Activated T-helper 1 cell treated with anti-CD3 and anti-CD28 coated beads, Interleukin-12 subunit alpha, Interleukin-12 subunit beta, Interleukin-2, Interleukin-4 antibody, amounts not matched to agents 30 ng/mL and 10 ng/mL and 1 ng/mL, durations not matched to agents 14 hours and 24 hours and 36 hours (primary cell): Measurements from ENCODE around the gene HEG1. TPM values are rescaled to one million over a fixed set of nuclear protein-coding genes. Genes with fewer than 3 reads are reported as not detected.
A peak's percentile ranks its signal among the peaks of the same experiment; 100 is the strongest.

Experiments used
- DNase-seq: peaks from one replicate; pipeline ENCODE4 v3.0.0; 2021; ENCODE audit warnings: low spot score
- H3K27ac Mint-ChIP-seq: one replicate; pipeline ENCODE4 v1.8.0; 2021; ENCODE audit warnings: mild to moderate bottlenecking, mixed read lengths
- H3K27me3 Mint-ChIP-seq: one replicate; pipeline ENCODE4 v1.8.0; 2022; ENCODE audit warnings: mild to moderate bottlenecking, moderate library complexity, mixed read lengths; ENCODE audit not compliant: insufficient read depth
- H3K36me3 Mint-ChIP-seq: one replicate; pipeline ENCODE4 v1.8.0; 2021; ENCODE audit warnings: low read depth, mixed read lengths
- H3K4me1 Mint-ChIP-seq: one replicate; pipeline ENCODE4 v1.8.0; 2021; ENCODE audit warnings: low read depth, mixed read lengths
- H3K4me3 Mint-ChIP-seq: one replicate; pipeline ENCODE4 v1.8.0; 2021; ENCODE audit warnings: mild to moderate bottlenecking, moderate library complexity, mixed read lengths
- H3K9me3 Mint-ChIP-seq: one replicate; pipeline ENCODE4 v1.8.0; 2021; ENCODE audit warnings: mixed read lengths
- intact Hi-C: fragments of 100-400 bp; cut with micrococcal nuclease; formaldehyde crosslinking; loops from one replicate; pipeline ENCODE4 v1.15.1; 2024
- total RNA-seq: library from RNA; stranded (reverse); gene quantifications from 2 replicates; pipeline ENCODE4 v1.2.3, GENCODE V29; 2022

HEG1 gene
- total RNA-seq, 1 donor from 2014 or later, result 45.1 TPM

GRCh38 chr3:125051715-125052581, 3.8 kb downstream of the HEG1 start:
- H3K27me3 Mint-ChIP-seq, result peaks cover 5% of the 10 kb centered on the region
- H3K9me3 Mint-ChIP-seq, result no peaks in the 10 kb centered on the region
- intact Hi-C loops, result loop anchor here (1.0 to 5.0 kb wide), 7 partner anchors 17 to 400 kb away; no protein-coding TSS in a partner anchor
- peaks cover 67% of the 10 kb centered on the region for H3K4me1 Mint-ChIP-seq
- peak overlapping the region; percentile 97 for H3K4me3 Mint-ChIP-seq
- DNase-seq, result peak; percentile 66
- peak overlapping the region; percentile 78 for H3K27ac Mint-ChIP-seq
- peaks cover 41% of the 10 kb centered on the region for H3K36me3 Mint-ChIP-seq

GRCh38 chr3:125051205-125051604, 4.6 kb downstream of the HEG1 start:
- peaks cover 5% of the 10 kb centered on the region for H3K27me3 Mint-ChIP-seq
- intact Hi-C loops, result loop anchor here (1.0 to 5.0 kb wide), 4 partner anchors 56 to 399 kb away; no protein-coding TSS in a partner anchor

GRCh38 chr3:125050488-125051090, 5.2 kb downstream of the HEG1 start:
- intact Hi-C loops, result loop anchor here (1.0 to 5.0 kb wide), 4 partner anchors 55 to 398 kb away; no protein-coding TSS in a partner anchor
- Mint-ChIP-seq H3K36me3 (peaks cover 42% of the 10 kb centered on the region), H3K9me3 (no peaks in the 10 kb centered on the region), H3K4me1 (peaks cover 67% of the 10 kb centered on the region), H3K27ac (no peak overlapping the region), H3K4me3 (peak overlapping the region; percentile 97), H3K27me3 (peaks cover 5% of the 10 kb centered on the region)
- DNase-seq, result no peak

More at GRCh38 chr3:125051205-125051604, 4.6 kb downstream of the HEG1 start:
- Mint-ChIP-seq H3K27ac (peak overlapping the region; percentile 78), H3K36me3 (peaks cover 42% of the 10 kb centered on the region), H3K9me3 (no peaks in the 10 kb centered on the region), H3K4me3 (peak overlapping the region; percentile 97), H3K4me1 (peaks cover 67% of the 10 kb centered on the region)
- no peak for DNase-seq

GRCh38 chr3:125048282-125048681, 7.5 kb downstream of the HEG1 start:
- Mint-ChIP-seq H3K27me3 (peaks cover 3% of the 10 kb centered on the region), H3K27ac (no peak overlapping the region), H3K9me3 (no peaks in the 10 kb centered on the region), H3K4me1 (peaks cover 50% of the 10 kb centered on the region), H3K36me3 (peaks cover 27% of the 10 kb centered on the region), H3K4me3 (no peak overlapping the region)
- intact Hi-C loops, result no loop called here
- no peak for DNase-seq

GRCh38 chr3:125045965-125046364, 9.8 kb downstream of the HEG1 start:
- Mint-ChIP-seq H3K27me3 (peaks cover 3% of the 10 kb centered on the region), H3K4me3 (no peak overlapping the region), H3K4me1 (peaks cover 32% of the 10 kb centered on the region)

GRCh38 chr3:125045194-125045593, 10.6 kb downstream of the HEG1 start:
- Mint-ChIP-seq H3K27ac (no peak overlapping the region), H3K27me3 (no peaks in the 10 kb centered on the region), H3K9me3 (peaks cover under 1% of the 10 kb centered on the region), H3K4me1 (peaks cover 26% of the 10 kb centered on the region), H3K36me3 (peaks cover 36% of the 10 kb centered on the region), H3K4me3 (no peak overlapping the region)
- no peak for DNase-seq
- intact Hi-C loops, result no loop called here

More at GRCh38 chr3:125045965-125046364, 9.8 kb downstream of the HEG1 start:
- DNase-seq, result no peak
- H3K27ac Mint-ChIP-seq, result no peak overlapping the region
- intact Hi-C loops, result no loop called here
- H3K36me3 Mint-ChIP-seq, result peaks cover 37% of the 10 kb centered on the region
- no peaks in the 10 kb centered on the region for H3K9me3 Mint-ChIP-seq

GRCh38 chr3:125043599-125044151, 12.1 kb downstream of the HEG1 start:
- no peaks in the 10 kb centered on the region for H3K27me3 Mint-ChIP-seq
- no peak for DNase-seq
- H3K4me3 Mint-ChIP-seq, result no peak overlapping the region
- peaks cover 22% of the 10 kb centered on the region for H3K4me1 Mint-ChIP-seq
- H3K9me3 Mint-ChIP-seq, result peaks cover 6% of the 10 kb centered on the region
- H3K27ac Mint-ChIP-seq, result no peak overlapping the region
- intact Hi-C loops, result no loop called here
- peaks cover 39% of the 10 kb centered on the region for H3K36me3 Mint-ChIP-seq

- no peaks in the 10 kb centered on the region for H3K27me3 Mint-ChIP-seq
- H3K9me3 Mint-ChIP-seq, result peaks cover 10% of the 10 kb centered on the region
These were observed 12.9 kb downstream of the HEG1 start for GRCh38 chr3:125042725-125043406.

GRCh38 chr3:125039131-125040100, 16.4 kb downstream of the HEG1 start:
- DNase-seq, result no peak
- Mint-ChIP-seq H3K27ac (no peak overlapping the region), H3K4me3 (no peak overlapping the region), H3K4me1 (peaks cover 28% of the 10 kb centered on the region), H3K9me3 (peaks cover 38% of the 10 kb centered on the region), H3K36me3 (peaks cover 50% of the 10 kb centered on the region), H3K27me3 (no peaks in the 10 kb centered on the region)
- intact Hi-C loops, result no loop called here

More at GRCh38 chr3:125042725-125043406, 12.9 kb downstream of the HEG1 start:
- no peak for DNase-seq
- Mint-ChIP-seq H3K4me3 (no peak overlapping the region), H3K27ac (no peak overlapping the region), H3K4me1 (peaks cover 18% of the 10 kb centered on the region), H3K36me3 (peaks cover 37% of the 10 kb centered on the region)
- intact Hi-C loops, result no loop called here

- Mint-ChIP-seq H3K4me3 (no peak overlapping the region), H3K36me3 (peaks cover 46% of the 10 kb centered on the region), H3K27ac (peak overlapping the region; percentile 1), H3K27me3 (no peaks in the 10 kb centered on the region), H3K9me3 (peaks cover 41% of the 10 kb centered on the region), H3K4me1 (peaks cover 30% of the 10 kb centered on the region)
- intact Hi-C loops, result no loop called here
- no peak for DNase-seq
These were observed 18.2 kb downstream of the HEG1 start for GRCh38 chr3:125037498-125038150.

- peaks cover 41% of the 10 kb centered on the region for H3K36me3 Mint-ChIP-seq
- intact Hi-C loops, result loop anchor here (1.0 kb wide), 3 partner anchors 17 to 106 kb away; no protein-coding TSS in a partner anchor
- H3K4me1 Mint-ChIP-seq, result peaks cover 31% of the 10 kb centered on the region
- peak overlapping the region; percentile 45 for H3K4me3 Mint-ChIP-seq
- no peaks in the 10 kb centered on the region for H3K27me3 Mint-ChIP-seq
- peak overlapping the region; percentile 48 for H3K27ac Mint-ChIP-seq
- peaks cover 41% of the 10 kb centered on the region for H3K9me3 Mint-ChIP-seq
- no peak for DNase-seq
These were observed 20.6 kb downstream of the HEG1 start for GRCh38 chr3:125035217-125035616.
